B cell (primary cell): ENCODE measurements around the gene TNIK. TPM values are rescaled to one million over a fixed set of nuclear protein-coding genes. Genes with fewer than 3 reads are reported as not detected.

Experiments
- ATAC-seq: fragments of 200-7000 bp; cut with Tn5 transposase; one replicate; pipeline ENCODE4 v1.10.0; 2021; ENCODE audit warnings: low read depth, mild to moderate bottlenecking, moderate number of reproducible peaks, moderate library complexity
- CTCF ChIA-PET: fragments of 350-600 bp; sonication (Branson Sonifier 250); formaldehyde crosslinking; loops from one replicate; lab custom pipeline; 2021; ENCODE audit warnings: antibody characterized with exemption, inconsistent platforms; lab: Charles Lee
- POLR2A ChIA-PET: fragments of 350-600 bp; sonication (Branson Sonifier 250); formaldehyde crosslinking; loops from one replicate; lab custom pipeline; 2021; ENCODE audit warnings: antibody characterized with exemption; lab: Charles Lee
- DNase-seq: peaks from one replicate; pipeline ENCODE4 v3.0.0; 2013
- H2AFZ ChIP-seq: 2 replicates; pipeline ENCODE4 v1.6.1; 2012; ENCODE audit warnings: mild to moderate bottlenecking, low read depth, low read length; ENCODE audit not compliant: insufficient read depth, poor library complexity, severe bottlenecking
- H3K27ac ChIP-seq, 2 donors: 1 replicate in 1 of 2; 2 replicates in 1 of 2; pipeline ENCODE4 v1.5.1; 2012 to 2013; ENCODE audit warnings: low read length in 2 of 2, mild to moderate bottlenecking in 2 of 2, moderate library complexity in 1 of 2
- H3K27me3 ChIP-seq, 4 experiments: fragments of 200-600 bp in 1 of 4; sonication (generic) in 1 of 4; replicated peaks in 1 of 4; 1 replicate in 2 of 4; 2 replicates in 2 of 4; pipeline versions ENCODE4 v1.6.1 to v1.7.0; 2013 to 2016; ENCODE audit warnings: low read length in 3 of 4, mild to moderate bottlenecking in 2 of 4, mixed read lengths in 1 of 4, moderate library complexity in 1 of 4; ENCODE audit not compliant: insufficient read depth in 4 of 4, control insufficient read depth in 3 of 4; ENCODE audit errors: control extremely low read depth in 1 of 4
- H3K36me3 ChIP-seq, 2 experiments: replicated peaks in 1 of 2; 1 replicate in 1 of 2; 2 replicates in 1 of 2; pipeline versions ENCODE4 v1.6.1 to v1.7.1; 2013; ENCODE audit warnings: low read length in 1 of 2; ENCODE audit not compliant: insufficient read depth in 2 of 2, control insufficient read depth in 1 of 2; ENCODE audit errors: control extremely low read depth in 1 of 2, extremely low read depth in 1 of 2
- H3K4me1 ChIP-seq, 2 donors: fragments of 200-600 bp in 1 of 2; sonication (generic) in 1 of 2; 1 replicate in 1 of 2; 2 replicates in 1 of 2; pipeline versions ENCODE4 v1.5.1 to v1.6.1; 2013 to 2017; ENCODE audit warnings: low read length in 2 of 2; ENCODE audit not compliant: control insufficient read depth in 2 of 2, insufficient read depth in 2 of 2
- H3K4me2 ChIP-seq: replicated peaks from 2 replicates; pipeline ENCODE3; 2012; ENCODE audit warnings: mild to moderate bottlenecking, low read depth, low read length; ENCODE audit not compliant: poor library complexity, severe bottlenecking
- H3K4me3 ChIP-seq, 5 experiments: fragments of 200-600 bp in 1 of 5; sonication (generic) in 1 of 5; 1 replicate in 3 of 5; 2 replicates in 2 of 5; pipeline versions ENCODE4 v1.5.1 to v1.7.0; 2011 to 2016; ENCODE audit warnings: low read length in 4 of 5, mild to moderate bottlenecking in 4 of 5, low read depth in 2 of 5, control low read depth in 1 of 5, moderate library complexity in 1 of 5; ENCODE audit not compliant: insufficient read depth in 1 of 5; ENCODE audit errors: control extremely low read depth in 1 of 5, extremely low read depth in 1 of 5
- H3K79me2 ChIP-seq: fragments of 200-600 bp; sonication (generic); one replicate; pipeline ENCODE4 v1.6.0; 2016; ENCODE audit warnings: low read length; ENCODE audit not compliant: control insufficient read depth, insufficient read depth
- H3K9ac ChIP-seq: fragments of 200-600 bp; sonication (generic); 2 replicates; pipeline ENCODE4 v1.6.1; 2017; ENCODE audit warnings: mild to moderate bottlenecking, low read length, moderate library complexity
- H3K9me3 ChIP-seq, 3 donors: one replicate each; pipeline versions ENCODE4 v1.6.1 to v1.7.1; 2013; ENCODE audit warnings: low read length in 2 of 3; ENCODE audit not compliant: control insufficient read depth in 2 of 3, insufficient read depth in 1 of 3; ENCODE audit errors: control extremely low read depth in 1 of 3
- H4K20me1 ChIP-seq: 2 replicates; pipeline ENCODE4 v1.6.0; 2012; ENCODE audit warnings: mild to moderate bottlenecking, low read length; ENCODE audit not compliant: insufficient read depth, control insufficient read depth, poor library complexity, severe bottlenecking
- H3K27ac Mint-ChIP-seq: one replicate; pipeline ENCODE4 v1.8.0; 2021; ENCODE audit warnings: mixed read lengths
- H3K27me3 Mint-ChIP-seq: one replicate; pipeline ENCODE4 v1.8.0; 2021; ENCODE audit warnings: mixed read lengths
- H3K4me1 Mint-ChIP-seq: one replicate; pipeline ENCODE4 v1.8.0; 2021; ENCODE audit warnings: mixed read lengths
- H3K4me3 Mint-ChIP-seq: one replicate; pipeline ENCODE4 v1.8.0; 2021; ENCODE audit warnings: mixed read lengths
- H3K9me3 Mint-ChIP-seq: one replicate; pipeline ENCODE4 v1.8.0; 2022; ENCODE audit warnings: mixed read lengths; ENCODE audit not compliant: insufficient read depth
- EZH2 ChIP-seq: IDR thresholded peaks from 2 replicates; pipeline ENCODE4 v1.6.1; 2012; ENCODE audit warnings: borderline replicate concordance, low read depth, mild to moderate bottlenecking, moderate library complexity, low read length; ENCODE audit not compliant: insufficient read depth, poor library complexity, severe bottlenecking
- WGBS: methylation state at CpG from one replicate; pipeline ENCODE4 v1.1.5; 2013; ENCODE audit warnings: missing lambda C conversion rate; ENCODE audit not compliant: insufficient coverage; 5-methylcytosine and 5-hydroxymethylcytosine counted together
- intact Hi-C: fragments of 100-400 bp; cut with micrococcal nuclease; formaldehyde crosslinking; loops from one replicate; pipeline ENCODE4 v1.10.0; 2022
- polyA plus RNA-seq: library from polyadenylated mRNA; depleted of rRNA; stranded (reverse); fragments of >200 nt; gene quantifications from 2 replicates; pipeline ENCODE4 v1.2.3, GENCODE V29; 2012
- total RNA-seq, 2 donors: library from RNA; stranded (reverse); fragments of 120-200 nt in 1 of 2; gene quantifications; 1 replicate in 1 of 2; 2 replicates in 1 of 2; pipeline versions ENCODE4 v1.2.3 to v1.2.4, GENCODE V29; 2013 to 2022
- TF ChIP-seq, protein P1 (sequence below): fragments of 200-600 bp; IDR thresholded peaks from one replicate; pipeline ENCODE4 v1.8.0; 2022; ENCODE audit warnings: antibody characterized with exemption, mild to moderate bottlenecking

TNIK gene
- total and polyA plus RNA-seq, 2 donors (not counting 1 experiment from before 2014, with no cell fraction given), result 0.66 to 7.7 TPM

DNA sequence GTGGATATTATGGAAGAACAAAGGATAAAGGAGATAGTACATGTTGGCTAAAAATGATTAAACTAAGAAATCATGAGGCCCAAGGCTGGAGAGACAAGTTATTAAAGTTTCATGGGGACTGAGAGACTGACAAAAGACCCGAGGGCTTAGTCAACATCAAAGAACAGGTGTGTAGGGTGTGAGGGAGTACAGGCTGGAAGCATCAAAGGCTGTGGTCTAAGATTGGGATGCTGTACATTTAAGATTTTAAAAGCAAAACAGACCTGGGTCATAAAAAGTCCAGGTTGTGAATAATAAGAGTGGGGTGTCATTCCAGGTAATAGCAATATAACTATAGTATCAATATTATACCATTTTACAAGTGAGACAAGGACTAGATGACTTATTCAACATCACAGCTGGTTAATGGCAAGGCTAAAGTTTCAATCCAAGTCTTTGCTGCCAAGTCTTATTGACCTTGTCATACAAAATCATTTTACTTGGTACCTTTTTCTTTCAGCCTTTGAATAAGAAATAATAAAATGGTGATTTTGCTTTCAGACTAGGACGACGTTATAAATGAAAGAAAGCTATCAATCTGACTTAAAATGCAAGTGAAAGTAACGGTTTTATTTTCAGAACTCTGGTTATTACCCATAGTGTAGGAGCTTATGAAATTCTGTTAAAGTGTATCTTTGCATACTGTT, 211.6 kb downstream of the TNIK start:
- Histone ChIP-seq H3K27ac (no peak overlapping the region), H3K9me3 (no peaks in the 10 kb centered on the region), H3K4me1 (peaks cover 4 to 5% of the 10 kb centered on the region in 2 donors), H3K27me3 (no peaks in the 10 kb centered on the region), H3K79me2 (no peaks in the 10 kb centered on the region), H3K4me2 (peak overlapping the region; percentile 26), H2AFZ (peak overlapping the region; percentile 18), H3K36me3 (no peaks in the 10 kb centered on the region), H3K9ac (peak overlapping the region; percentile 36), H4K20me1 (no peaks in the 10 kb centered on the region), H3K4me3 (no peak overlapping the region)
- WGBS, result 50% methylated on average over 1 of the region's 4 CpGs
- Mint-ChIP-seq H3K4me3 (no peak overlapping the region), H3K27me3 (no peaks in the 10 kb centered on the region), H3K9me3 (no peaks in the 10 kb centered on the region), H3K4me1 (peaks cover 10% of the 10 kb centered on the region), H3K27ac (no peak overlapping the region)
- no peak for ATAC-seq
- CTCF ChIA-PET, result no interaction called here
- intact Hi-C loops, result no loop called here
- no peak for DNase-seq
- POLR2A ChIA-PET, result no interaction called here
- TF ChIP-seq, protein P1, sequence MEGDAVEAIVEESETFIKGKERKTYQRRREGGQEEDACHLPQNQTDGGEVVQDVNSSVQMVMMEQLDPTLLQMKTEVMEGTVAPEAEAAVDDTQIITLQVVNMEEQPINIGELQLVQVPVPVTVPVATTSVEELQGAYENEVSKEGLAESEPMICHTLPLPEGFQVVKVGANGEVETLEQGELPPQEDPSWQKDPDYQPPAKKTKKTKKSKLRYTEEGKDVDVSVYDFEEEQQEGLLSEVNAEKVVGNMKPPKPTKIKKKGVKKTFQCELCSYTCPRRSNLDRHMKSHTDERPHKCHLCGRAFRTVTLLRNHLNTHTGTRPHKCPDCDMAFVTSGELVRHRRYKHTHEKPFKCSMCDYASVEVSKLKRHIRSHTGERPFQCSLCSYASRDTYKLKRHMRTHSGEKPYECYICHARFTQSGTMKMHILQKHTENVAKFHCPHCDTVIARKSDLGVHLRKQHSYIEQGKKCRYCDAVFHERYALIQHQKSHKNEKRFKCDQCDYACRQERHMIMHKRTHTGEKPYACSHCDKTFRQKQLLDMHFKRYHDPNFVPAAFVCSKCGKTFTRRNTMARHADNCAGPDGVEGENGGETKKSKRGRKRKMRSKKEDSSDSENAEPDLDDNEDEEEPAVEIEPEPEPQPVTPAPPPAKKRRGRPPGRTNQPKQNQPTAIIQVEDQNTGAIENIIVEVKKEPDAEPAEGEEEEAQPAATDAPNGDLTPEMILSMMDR, result no peak
- no peak for TF ChIP-seq EZH2
